ENCODE measurements around the gene APOBEC3F. TPM values are rescaled to one million over a fixed set of nuclear protein-coding genes. Genes with fewer than 3 reads are reported as not detected.
"Not testable (repeated sequence)": the region's sequence is repeated elsewhere in the genome, so short reads cannot be mapped to it uniquely, and the experiment has no call there.

The APOBEC3F gene
- total RNA-seq, 1 experiment from 2014 or later, result 8.9 TPM

- not testable (repeated sequence) for H4K5ac ChIP-seq (ENCODE audit: insufficient read length, low read depth, low read length); H3K18ac ChIP-seq (ENCODE audit: insufficient read length, low read depth, low read length); H4K91ac ChIP-seq (ENCODE audit: insufficient read length, low read depth, low read length); H3T11ph ChIP-seq (ENCODE audit: low read length); H3K4ac ChIP-seq (ENCODE audit: low read depth, low read length); H4K20me1 ChIP-seq (ENCODE audit: control insufficient read depth, insufficient read depth, insufficient read length); H3K9me3 ChIP-seq (ENCODE audit: control insufficient read depth, low read depth, low read length); H3K27me3 Mint-ChIP-seq (ENCODE audit: low read depth); H3K27me3 ChIP-seq (ENCODE audit: insufficient read depth, low read length); H3K23me2 ChIP-seq (ENCODE audit: insufficient read length, low read depth, low read length, poor library complexity, severe bottlenecking); H3K79me2 ChIP-seq (ENCODE audit: insufficient read depth, low read length); H3K27ac Mint-ChIP-seq; H3K27ac ChIP-seq (ENCODE audit: insufficient read length, low read depth, low read length); H2BK20ac ChIP-seq (ENCODE audit: low read depth, low read length, poor library complexity, severe bottlenecking); H3K23ac ChIP-seq (ENCODE audit: insufficient read length, low read depth, low read length); H3K56ac ChIP-seq (ENCODE audit: insufficient read length, low read depth, low read length); H3K79me1 ChIP-seq (ENCODE audit: insufficient read depth, low read depth, low read length, poor library complexity, severe bottlenecking); H3K4me1 ChIP-seq (ENCODE audit: insufficient read depth, low read length); H3K9ac ChIP-seq (ENCODE audit: extremely low read depth, insufficient read length, low read length); H3K4me2 ChIP-seq (ENCODE audit: insufficient read depth, insufficient read length, low read length); H2BK12ac ChIP-seq (ENCODE audit: insufficient read length, low read depth, low read length); H2BK120ac ChIP-seq (ENCODE audit: low read depth, low read length, poor library complexity, severe bottlenecking); H3K4me3 Mint-ChIP-seq; H2BK5ac ChIP-seq (ENCODE audit: insufficient read length, low read length); H4K8ac ChIP-seq (replicated peaks; ENCODE audit: insufficient read length, low read depth, low read length); DNase-seq; H3K9me3 Mint-ChIP-seq; H2AFZ ChIP-seq (ENCODE audit: low read length); H3K36me3 Mint-ChIP-seq (ENCODE audit: insufficient read depth in 1 of 3, low read depth in 3 of 3); H2BK15ac ChIP-seq (ENCODE audit: low read depth, low read length); H3K14ac ChIP-seq (ENCODE audit: insufficient read depth, low read length); H2AK5ac ChIP-seq (ENCODE audit: insufficient read length, low read length)
- peaks cover 9 to 11% of the 10 kb centered on the region in 2 experiments for H3K4me1 Mint-ChIP-seq
- WGBS (ENCODE audit: extremely low coverage, insufficient read length, low lambda C conversion rate), result no CpG with 5 or more reads among the region's 9 CpGs
These were observed 26.0 kb downstream of the APOBEC3F start for GRCh38 chr22:39066442-39067276.

All from H9 (cell line).